ENCODE results near the gene SLC12A5.

- TF ChIP-seq, protein P1, sequence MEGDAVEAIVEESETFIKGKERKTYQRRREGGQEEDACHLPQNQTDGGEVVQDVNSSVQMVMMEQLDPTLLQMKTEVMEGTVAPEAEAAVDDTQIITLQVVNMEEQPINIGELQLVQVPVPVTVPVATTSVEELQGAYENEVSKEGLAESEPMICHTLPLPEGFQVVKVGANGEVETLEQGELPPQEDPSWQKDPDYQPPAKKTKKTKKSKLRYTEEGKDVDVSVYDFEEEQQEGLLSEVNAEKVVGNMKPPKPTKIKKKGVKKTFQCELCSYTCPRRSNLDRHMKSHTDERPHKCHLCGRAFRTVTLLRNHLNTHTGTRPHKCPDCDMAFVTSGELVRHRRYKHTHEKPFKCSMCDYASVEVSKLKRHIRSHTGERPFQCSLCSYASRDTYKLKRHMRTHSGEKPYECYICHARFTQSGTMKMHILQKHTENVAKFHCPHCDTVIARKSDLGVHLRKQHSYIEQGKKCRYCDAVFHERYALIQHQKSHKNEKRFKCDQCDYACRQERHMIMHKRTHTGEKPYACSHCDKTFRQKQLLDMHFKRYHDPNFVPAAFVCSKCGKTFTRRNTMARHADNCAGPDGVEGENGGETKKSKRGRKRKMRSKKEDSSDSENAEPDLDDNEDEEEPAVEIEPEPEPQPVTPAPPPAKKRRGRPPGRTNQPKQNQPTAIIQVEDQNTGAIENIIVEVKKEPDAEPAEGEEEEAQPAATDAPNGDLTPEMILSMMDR (conservative IDR thresholded peaks at IDR 0.05): no peak
- no peak for TF ChIP-seq EZH2 (IDR thresholded peaks at IDR 0.05; ENCODE audit: low read depth)
Measured at GRCh38 chr20:46107061-46107460, 78.0 kb downstream of the SLC12A5 start.
